Measurements from ENCODE around the gene TMPRSS11D.

DNA sequence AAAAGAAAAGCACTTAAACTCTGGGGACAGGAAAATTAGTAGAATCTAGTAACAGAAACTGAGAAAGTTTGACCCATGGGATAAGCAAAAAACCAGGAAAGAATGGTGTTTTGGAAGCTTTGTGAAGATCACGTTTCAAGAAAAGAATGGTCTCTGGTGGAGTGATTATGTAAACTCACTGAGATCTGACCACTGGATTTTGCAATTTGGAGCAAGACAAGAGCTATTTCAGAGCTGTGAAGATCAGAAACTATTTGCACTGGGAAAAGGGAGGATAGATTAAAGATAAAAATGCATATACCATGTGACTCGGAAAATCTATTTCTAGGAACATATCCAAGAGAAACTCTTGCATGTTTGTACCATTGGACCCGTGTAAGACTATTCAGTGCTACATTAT lies 4.3 kb downstream of the TMPRSS11D start:
- TF ChIP-seq, protein P1, sequence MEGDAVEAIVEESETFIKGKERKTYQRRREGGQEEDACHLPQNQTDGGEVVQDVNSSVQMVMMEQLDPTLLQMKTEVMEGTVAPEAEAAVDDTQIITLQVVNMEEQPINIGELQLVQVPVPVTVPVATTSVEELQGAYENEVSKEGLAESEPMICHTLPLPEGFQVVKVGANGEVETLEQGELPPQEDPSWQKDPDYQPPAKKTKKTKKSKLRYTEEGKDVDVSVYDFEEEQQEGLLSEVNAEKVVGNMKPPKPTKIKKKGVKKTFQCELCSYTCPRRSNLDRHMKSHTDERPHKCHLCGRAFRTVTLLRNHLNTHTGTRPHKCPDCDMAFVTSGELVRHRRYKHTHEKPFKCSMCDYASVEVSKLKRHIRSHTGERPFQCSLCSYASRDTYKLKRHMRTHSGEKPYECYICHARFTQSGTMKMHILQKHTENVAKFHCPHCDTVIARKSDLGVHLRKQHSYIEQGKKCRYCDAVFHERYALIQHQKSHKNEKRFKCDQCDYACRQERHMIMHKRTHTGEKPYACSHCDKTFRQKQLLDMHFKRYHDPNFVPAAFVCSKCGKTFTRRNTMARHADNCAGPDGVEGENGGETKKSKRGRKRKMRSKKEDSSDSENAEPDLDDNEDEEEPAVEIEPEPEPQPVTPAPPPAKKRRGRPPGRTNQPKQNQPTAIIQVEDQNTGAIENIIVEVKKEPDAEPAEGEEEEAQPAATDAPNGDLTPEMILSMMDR (IDR thresholded peaks at IDR 0.05; ENCODE audit: low read depth, low read length), result no peak
- no peak for TF ChIP-seq EZH2phosphoT487 (IDR thresholded peaks at IDR 0.05; ENCODE audit: low read depth)

Data from OCI-LY3 (cell line).